HUES6 (cell line): Measurements from ENCODE around the gene SERBP1.
"Not testable (repeated sequence)": the region's sequence is repeated elsewhere in the genome, so short reads cannot be mapped to it uniquely, and the experiment has no call there.

ENCODE experiments used
- H3K27ac ChIP-seq: 2 replicates; pipeline ENCODE4 v1.7.0; 2013; ENCODE audit warnings: low read depth, mild to moderate bottlenecking, low read length, inconsistent platforms
- H3K27me3 ChIP-seq: 2 replicates; pipeline ENCODE4 v1.6.1; 2013; ENCODE audit warnings: low read length; ENCODE audit not compliant: control insufficient read depth, insufficient read depth
- H3K36me3 ChIP-seq: 2 replicates; pipeline ENCODE4 v1.6.1; 2013; ENCODE audit warnings: low read length; ENCODE audit not compliant: control insufficient read depth, insufficient read depth
- H3K4me1 ChIP-seq: 2 replicates; pipeline ENCODE4 v1.6.1; 2013; ENCODE audit warnings: low read length; ENCODE audit not compliant: control insufficient read depth, insufficient read depth
- H3K4me3 ChIP-seq: 2 replicates; pipeline ENCODE4 v1.5.1; 2013; ENCODE audit warnings: low read depth, low read length
- H3K9ac ChIP-seq: one replicate; pipeline ENCODE4 v1.6.1; 2013; ENCODE audit warnings: mild to moderate bottlenecking, low read length
- H3K9me3 ChIP-seq: 2 replicates; pipeline ENCODE4 v1.6.1; 2013; ENCODE audit warnings: low read depth, low read length; ENCODE audit not compliant: control insufficient read depth, insufficient read depth

The SERBP1 gene

DNA sequence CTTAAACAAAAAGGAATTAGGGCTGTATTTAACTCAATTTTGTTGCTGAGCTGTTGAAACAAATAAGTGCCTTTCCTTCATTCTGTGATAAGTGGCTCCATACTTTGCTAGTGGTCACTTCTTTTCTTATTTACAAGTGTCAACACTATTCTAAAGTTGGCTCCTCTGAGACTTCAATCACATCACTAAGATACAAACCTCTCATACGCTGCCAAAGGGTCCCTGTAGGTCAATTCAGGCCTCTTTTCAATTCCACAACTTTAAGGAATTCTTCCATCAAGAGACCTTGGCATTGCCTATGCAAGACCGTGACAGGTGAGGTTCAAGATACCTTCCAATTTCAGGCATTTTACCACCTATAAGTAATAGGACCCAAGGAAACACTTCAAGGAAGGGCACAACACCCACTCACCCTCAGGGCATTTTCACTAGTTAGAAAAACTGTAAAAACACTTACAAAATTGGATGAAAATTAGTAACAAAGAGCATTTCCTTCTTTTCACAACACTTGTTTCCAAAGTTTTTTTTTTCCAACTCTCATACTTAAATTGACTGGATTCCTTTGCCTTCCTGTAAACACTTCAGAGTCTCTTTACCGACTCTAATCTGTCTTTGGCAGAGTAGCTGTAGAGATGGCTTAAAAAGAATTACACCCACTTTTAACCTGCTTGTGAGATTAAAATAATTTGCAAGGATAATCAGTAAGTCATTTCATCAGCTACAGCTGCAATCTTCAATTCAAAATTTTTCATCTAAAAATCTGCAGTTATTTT is 24.5 kb downstream of the SERBP1 start:
- H3K4me1 ChIP-seq, result 0 out of 2 replicates have a peak, but pooled peaks cover 3% of the 10 kb centered on the region
- no peaks in the 10 kb centered on the region for H3K27me3 ChIP-seq
- H3K4me3 ChIP-seq, result no peak overlapping the region
- H3K9me3 ChIP-seq, result no peaks in the 10 kb centered on the region
- H3K36me3 ChIP-seq, result peaks cover 18% of the 10 kb centered on the region
- no peak overlapping the region for H3K27ac ChIP-seq
- no peak overlapping the region for H3K9ac ChIP-seq

DNA sequence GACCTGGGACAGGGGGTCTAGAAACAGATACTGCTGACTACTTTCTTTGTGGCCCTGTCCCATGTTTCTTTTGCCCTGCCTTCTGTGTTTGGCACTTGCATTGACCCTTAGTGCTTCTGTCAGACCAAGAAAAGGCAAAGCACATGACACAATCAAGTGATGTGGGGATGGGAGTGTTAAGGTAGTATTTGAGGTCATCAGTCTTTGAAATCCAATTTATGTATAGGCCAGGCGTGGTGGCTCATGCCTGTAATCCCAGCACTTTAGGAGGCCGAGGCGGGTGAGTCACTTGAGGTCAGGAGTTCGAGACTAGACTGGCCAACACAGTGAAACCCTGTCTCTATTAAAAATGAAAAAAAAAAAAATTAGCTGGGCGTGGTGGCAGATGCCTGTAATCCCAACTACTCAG is 26.0 kb downstream of the SERBP1 start:
- Histone ChIP-seq H3K27me3 (no peaks in the 10 kb centered on the region), H3K4me1 (peaks cover 17% of the 10 kb centered on the region), H3K9ac (no peak overlapping the region), H3K9me3 (no peaks in the 10 kb centered on the region), H3K36me3 (peaks cover 4% of the 10 kb centered on the region), H3K27ac (no peak overlapping the region), H3K4me3 (no peak overlapping the region)

DNA sequence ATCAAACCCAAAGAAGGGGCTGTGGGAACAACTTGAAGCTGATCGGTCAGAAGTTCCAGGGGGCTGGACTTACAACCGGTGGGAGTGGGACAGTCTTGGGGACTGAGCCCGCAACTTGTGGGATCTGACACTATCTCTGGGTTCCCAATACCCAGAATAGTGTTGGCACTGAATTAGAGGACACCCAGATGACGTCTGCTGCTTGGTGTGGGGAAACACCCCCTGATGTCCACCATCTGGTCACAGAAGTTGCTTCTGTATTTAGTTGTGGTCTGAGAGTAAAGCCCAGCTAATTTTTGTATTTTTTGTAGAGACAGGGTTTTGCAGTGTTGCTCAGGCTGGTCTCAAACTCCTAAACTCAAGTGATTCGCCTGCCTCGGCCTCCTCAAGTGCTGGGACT is 28.8 kb downstream of the SERBP1 start:
- Histone ChIP-seq H3K27ac (no peak overlapping the region), H3K9ac (no peak overlapping the region)

DNA sequence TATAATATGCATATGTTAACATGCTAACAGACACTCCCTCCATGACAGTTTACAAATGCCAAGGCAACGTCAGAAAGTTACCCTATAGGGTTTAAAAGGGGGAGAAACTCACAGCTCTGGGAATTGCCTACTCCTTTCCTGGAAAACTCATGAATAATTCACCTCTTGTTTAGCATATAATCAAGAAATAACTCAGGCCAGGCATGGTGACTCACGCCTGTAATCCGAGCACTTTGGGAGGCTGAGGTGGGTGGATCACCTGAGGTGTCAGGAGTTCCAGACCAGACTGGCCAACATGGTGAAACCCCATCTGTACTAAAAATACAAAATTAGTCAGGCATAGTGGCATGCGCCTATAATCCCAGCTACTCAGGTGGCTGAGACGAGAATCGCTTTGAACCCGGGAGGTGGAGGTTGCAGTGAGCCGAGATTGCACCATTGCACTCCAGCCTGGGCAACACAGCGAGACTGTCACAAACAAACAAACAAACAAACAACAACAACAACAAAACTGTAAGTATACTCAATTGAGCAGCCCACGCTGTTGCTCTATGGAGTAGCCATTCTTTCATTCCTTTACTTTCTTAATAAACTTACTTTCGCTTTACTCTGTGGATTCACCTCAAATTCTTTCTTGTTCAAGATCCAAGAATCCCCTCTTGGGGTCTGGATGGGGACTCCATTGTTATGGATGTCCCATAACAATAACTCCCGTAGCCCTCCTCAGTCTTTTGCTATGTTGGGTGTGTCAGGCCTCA is 30.0 kb downstream of the SERBP1 start:
- H3K27ac ChIP-seq, H3K27me3 ChIP-seq, H3K4me3 ChIP-seq, H3K9me3 ChIP-seq, H3K9ac ChIP-seq: not testable (repeated sequence)
- H3K36me3 ChIP-seq, result peaks cover 17% of the 10 kb centered on the region; the same call in 1 of the 2 replicates
- peaks cover 25% of the 10 kb centered on the region for H3K4me1 ChIP-seq

More for the DNA sequence above, 28.8 kb downstream of the SERBP1 start:
- Histone ChIP-seq H3K4me3 (no peak overlapping the region), H3K9me3 (no peaks in the 10 kb centered on the region), H3K4me1 (peaks cover 27% of the 10 kb centered on the region), H3K36me3 (peaks cover 8% of the 10 kb centered on the region; the same call in 1 of the 2 replicates), H3K27me3 (no peaks in the 10 kb centered on the region)

DNA sequence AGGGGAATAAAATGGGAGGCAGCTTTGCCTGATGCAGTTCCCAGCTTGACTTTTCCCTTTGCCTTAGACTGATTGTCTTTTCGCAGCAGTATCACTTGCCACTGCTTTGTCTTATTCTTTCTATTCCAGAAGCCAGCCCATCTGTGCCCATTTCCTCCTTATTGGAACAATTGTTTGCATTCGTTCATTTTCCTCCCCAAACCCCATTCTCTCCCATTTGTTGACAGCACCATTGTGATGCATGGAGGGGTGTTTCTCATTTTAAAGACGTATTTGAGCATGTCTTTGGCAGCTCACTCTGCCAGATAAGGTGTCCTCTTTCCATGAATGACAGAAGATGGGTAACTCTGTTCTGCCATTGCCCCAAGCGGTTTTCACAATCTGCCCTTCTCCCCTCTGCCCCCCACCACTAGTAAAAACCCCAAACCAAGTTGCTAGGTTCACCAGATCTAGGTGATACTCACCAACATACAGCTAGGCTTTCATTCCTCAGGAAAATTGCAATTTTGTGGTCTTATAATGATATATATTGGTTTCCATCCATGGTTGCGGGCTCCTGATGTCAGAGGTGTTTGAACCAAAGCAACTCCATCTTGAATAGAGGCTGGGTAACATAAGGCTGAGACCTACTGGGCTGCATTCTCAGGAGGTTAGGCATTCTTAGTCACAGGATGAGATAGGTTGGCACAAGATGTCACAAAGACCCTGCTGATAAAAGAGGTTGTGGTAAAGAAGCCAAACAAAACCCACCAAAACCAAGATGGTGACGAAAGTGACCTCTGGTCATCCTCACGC is 30.8 kb downstream of the SERBP1 start:
- no peak overlapping the region for H3K4me3 ChIP-seq
- no peaks in the 10 kb centered on the region for H3K27me3 ChIP-seq
- H3K9me3 ChIP-seq, result no peaks in the 10 kb centered on the region
- peaks cover 25% of the 10 kb centered on the region for H3K4me1 ChIP-seq
- peaks cover 13% of the 10 kb centered on the region; the same call in 1 of the 2 replicates for H3K36me3 ChIP-seq
- no peak overlapping the region for H3K9ac ChIP-seq
- H3K27ac ChIP-seq, result no peak overlapping the region

DNA sequence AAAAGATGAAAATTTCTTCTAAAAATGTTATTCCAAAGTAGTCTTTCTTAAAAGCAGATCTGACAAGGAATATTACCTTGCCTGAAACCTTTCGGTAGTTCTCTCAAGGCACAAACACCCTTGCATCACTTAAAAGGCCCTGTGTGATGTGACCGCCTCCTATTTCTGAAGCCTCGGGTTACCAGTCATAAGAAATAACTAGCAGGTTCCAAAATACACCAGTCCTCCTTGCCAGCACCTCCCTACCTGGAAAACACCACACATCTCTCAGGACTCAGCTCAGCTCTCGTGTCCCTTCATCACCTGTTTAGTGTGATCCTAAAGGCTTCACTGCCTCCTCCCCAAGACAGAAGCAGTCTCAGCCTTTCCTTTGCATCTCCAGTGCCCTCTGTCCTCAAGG is 35.7 kb downstream of the SERBP1 start:
- Histone ChIP-seq H3K27me3 (no peaks in the 10 kb centered on the region), H3K4me1 (peaks cover 32% of the 10 kb centered on the region), H3K4me3 (no peak overlapping the region), H3K36me3 (peaks cover 16% of the 10 kb centered on the region; the same call in 1 of the 2 replicates), H3K9me3 (no peaks in the 10 kb centered on the region), H3K27ac (no peak overlapping the region), H3K9ac (no peak overlapping the region)

DNA sequence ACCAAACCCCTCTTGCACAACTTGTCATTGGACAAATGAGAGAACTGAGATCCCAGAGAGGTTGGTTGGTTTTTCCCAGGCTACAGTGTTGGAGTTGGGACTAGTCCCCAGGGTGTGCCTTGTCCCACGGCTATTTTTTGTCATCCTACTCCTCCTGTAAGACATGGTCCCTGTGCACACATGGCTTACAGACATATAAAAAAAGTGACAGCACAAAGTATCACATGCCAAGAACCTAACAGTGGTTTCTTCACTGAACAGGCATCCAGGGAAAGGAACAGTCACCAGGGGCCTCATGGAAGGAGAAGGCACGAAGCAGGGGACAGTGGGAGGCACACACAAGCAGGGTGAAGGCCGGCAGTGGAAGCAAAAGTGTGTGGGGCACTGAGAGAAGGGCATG is 36.5 kb downstream of the SERBP1 start:
- Histone ChIP-seq H3K4me3 (no peak overlapping the region), H3K4me1 (peaks cover 25% of the 10 kb centered on the region), H3K9ac (no peak overlapping the region), H3K9me3 (no peaks in the 10 kb centered on the region), H3K27ac (no peak overlapping the region), H3K36me3 (peaks cover 16% of the 10 kb centered on the region; the same call in 1 of the 2 replicates), H3K27me3 (no peaks in the 10 kb centered on the region)

DNA sequence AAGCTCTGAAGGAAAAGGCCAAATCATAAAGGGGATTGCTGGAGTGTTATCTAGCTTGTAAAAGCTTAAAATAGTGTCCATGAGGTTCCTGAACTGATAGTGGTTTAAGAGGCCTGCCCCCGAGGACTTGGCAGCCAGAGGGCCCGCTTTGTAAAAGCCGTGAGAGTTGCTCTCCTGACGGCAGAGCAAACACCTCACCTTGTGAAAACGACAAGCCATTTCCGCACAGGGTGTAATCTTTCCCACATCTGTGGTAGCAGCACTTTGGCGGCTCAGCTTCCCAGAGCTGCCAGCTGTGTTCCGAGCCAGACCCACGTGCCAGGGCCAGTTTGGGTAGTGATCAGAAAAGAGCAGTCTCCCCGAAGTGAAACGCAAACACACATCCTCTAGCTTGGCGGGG is 37.0 kb downstream of the SERBP1 start:
- no peak overlapping the region for H3K27ac ChIP-seq
- peaks cover 16% of the 10 kb centered on the region; the same call in 1 of the 2 replicates for H3K36me3 ChIP-seq
- no peak overlapping the region for H3K9ac ChIP-seq
- H3K27me3 ChIP-seq, result no peaks in the 10 kb centered on the region
- H3K4me1 ChIP-seq, result peaks cover 22% of the 10 kb centered on the region
- no peak overlapping the region for H3K4me3 ChIP-seq
- H3K9me3 ChIP-seq, result no peaks in the 10 kb centered on the region

DNA sequence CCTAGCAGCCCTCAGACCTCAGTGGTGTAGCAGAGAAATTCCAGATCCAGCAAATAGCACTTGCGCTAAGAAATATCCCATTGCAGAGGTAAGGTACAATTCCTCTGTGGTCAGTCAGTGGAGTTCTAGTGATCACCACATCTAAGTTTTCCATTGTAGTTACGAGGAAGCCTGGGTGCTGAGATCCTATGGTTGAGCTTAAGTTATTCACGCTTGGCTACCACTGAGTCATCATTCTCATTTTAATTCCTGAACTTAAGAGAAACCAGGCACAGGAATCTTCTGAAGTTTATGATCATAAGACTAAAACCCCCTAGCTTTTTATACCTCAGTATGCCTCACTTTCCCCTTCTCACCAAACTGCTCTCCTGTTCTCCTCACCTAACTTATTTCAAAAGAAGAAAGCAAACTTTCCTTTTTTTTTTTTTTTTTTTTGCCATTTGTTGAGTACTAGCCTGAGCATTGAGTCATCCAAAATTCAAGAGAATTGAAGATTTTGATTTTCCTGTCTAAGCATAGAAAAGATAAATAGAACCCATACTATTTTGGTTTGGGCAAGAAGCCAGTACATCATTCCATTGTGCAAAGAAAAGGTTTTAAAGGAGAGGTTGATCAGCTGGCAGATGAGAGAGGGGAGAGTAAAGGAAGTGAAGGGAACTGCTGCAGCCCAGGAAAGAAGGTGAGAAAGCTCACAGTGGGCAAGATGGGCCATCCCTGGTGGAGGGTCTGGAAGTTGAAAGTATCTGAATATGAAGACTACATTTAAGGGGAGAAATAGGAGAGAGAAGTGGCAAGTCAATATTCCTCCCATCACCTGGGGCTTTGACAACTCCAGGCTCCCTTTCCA is 39.9 kb downstream of the SERBP1 start:
- H3K27ac ChIP-seq, result no peak overlapping the region
- peaks cover 3% of the 10 kb centered on the region; the same call in 1 of the 2 replicates for H3K36me3 ChIP-seq
- no peak overlapping the region for H3K4me3 ChIP-seq
- peaks cover 20% of the 10 kb centered on the region for H3K4me1 ChIP-seq
- H3K9me3 ChIP-seq, result peaks cover 10% of the 10 kb centered on the region
- H3K27me3 ChIP-seq, result no peaks in the 10 kb centered on the region
- H3K9ac ChIP-seq, result no peak overlapping the region

DNA sequence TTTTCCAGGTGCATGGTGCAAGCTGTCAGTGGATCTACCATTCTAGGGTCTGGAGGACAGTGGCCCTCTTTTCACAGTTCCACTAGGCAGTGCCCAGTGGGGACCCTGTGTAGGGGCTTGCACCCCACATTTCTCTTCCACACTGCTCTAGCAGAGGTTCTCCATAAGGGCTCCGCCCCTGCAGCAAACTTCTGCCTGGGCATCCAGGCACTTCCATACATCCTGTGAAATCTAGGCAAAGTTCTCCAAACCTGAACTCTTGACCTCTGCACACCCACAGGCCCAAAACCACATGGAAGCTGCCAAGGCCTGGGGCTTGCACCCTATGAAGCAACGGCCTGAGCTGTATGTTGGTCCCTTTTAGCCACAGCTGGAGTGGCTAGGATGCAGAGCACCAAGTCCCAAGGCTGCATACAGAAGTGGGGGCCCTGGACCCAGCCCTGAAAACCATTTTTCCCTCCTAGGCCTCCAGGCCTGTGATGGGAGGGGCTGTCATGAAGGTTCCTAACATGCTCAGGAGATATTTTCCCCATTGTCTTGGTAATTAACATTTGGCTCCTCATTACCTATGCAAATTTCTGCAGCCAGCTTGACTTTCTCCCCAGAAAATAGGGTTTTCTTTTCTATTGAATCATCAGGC is 46.1 kb downstream of the SERBP1 start:
- Histone ChIP-seq H3K4me1 (no peaks in the 10 kb centered on the region), H3K27me3 (no peaks in the 10 kb centered on the region), H3K36me3 (peaks cover 5% of the 10 kb centered on the region; the same call in 1 of the 2 replicates), H3K9ac (no peak overlapping the region), H3K4me3 (no peak overlapping the region), H3K9me3 (peaks cover 51% of the 10 kb centered on the region), H3K27ac (no peak overlapping the region)
